GM18505 (cell line): ENCODE data around the gene RALY.

Source experiments
- ATAC-seq: cut with Tn5 transposase; IDR thresholded peaks from one replicate; pipeline ENCODE4 v1.9.1; 2021; ENCODE audit not compliant: unreplicated experiment
- POLR2A ChIP-seq: IDR thresholded peaks from 4 replicates; pipeline ENCODE4 v1.6.1; 2011; ENCODE audit warnings: borderline replicate concordance; ENCODE audit not compliant: insufficient read depth, insufficient read length; ENCODE audit errors: extremely low read depth

Gene RALY

DNA sequence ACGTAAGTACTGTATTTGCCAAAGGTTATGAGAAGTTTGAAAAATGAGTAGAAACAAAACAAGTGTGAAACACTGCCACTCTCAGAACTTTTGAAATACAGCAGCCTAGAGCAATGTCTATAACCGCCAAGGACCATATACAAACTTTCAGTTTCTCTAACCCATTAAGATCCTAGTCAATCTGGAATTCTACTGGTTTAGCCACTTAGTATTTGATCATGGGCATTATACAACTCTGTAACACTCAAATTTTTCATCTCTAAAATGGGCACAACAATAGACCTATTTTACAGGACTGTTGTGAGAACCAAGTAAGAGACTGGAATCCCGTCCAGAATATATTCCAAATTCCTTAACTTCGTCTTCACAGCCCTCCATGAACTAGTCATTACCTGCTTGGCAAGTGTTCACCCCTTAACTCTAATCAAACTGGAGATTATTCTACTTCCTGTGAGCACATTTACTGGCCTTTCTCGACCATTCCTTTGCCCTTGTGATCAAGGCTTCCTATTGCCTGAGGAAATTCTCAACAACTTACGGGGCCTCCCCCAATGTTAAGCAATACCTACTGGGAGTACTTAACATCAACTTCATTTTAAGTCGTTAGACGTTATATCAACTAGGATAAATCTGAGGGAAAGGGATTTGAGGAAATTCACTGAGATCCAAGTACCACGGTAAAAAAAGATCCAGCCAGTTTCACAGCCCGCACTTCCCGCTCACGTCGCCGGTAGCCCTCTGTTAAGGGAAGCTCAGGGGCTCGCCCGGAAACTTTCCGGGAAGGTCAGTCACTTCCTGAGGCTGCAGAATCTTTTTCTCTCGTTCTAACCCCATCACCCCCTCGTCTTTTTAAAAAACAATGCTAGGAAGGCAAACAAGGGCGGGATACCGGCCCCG, 117.3 kb downstream of the RALY start:
- TF ChIP-seq POLR2A: no peak
- no peak for ATAC-seq

DNA sequence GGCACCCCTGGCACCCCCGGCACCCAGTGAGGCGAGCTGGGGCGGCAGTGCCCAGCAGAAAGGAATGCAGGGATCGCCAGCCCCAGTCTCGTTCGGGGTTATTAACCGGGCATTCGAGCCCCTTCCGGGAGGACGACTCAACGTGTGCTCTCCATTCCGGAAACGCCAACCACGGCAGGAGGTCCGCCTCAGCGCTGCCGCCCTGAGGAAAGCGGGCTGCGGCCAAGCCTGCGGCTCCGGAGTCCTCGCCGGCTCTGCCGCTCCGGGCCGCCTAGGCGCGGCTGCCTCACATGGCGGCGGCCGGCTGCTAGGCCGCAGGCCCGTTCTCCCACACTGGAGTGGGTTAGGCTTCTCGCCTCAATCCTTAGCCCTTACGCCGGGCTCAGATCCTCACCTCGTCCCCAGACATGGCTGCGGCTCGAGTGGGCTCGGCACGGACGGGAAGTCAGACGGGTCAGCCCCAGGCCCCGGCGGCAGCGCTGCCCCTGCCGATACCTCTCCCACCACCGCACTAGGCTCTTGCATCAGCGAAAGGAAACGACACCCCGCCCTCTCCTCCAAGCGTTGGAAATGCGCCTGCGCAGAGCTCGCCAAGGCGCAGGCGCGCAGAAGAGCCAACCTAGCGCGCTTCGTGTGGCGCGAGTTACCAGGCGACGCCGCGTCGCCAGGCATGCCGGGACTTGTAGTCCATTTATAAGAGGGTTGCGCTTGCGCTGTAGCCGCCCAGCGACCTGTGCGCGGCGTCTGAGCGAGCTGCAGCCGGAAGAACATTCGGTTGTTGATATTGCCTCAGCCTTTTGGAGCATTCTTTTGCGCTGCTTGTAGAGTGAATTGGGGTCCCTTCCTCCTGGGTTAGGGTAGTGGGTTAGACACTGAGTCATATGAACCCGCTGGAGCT, 118.2 kb downstream of the RALY start, which contains the start of gene EIF2S2:
TSS of gene EIF2S2 (minus strand) at position 542 of the 898 bp plus-strand sequence. CDS start at position 409, 133 bp downstream.
- TF ChIP-seq POLR2A: peak; percentile 94
- ATAC-seq: peak; percentile 84

GRCh38 chr20:34112600-34113101, 118.9 kb downstream of the RALY start:
- ATAC-seq: peak; percentile 3
- no peak for TF ChIP-seq POLR2A

DNA sequence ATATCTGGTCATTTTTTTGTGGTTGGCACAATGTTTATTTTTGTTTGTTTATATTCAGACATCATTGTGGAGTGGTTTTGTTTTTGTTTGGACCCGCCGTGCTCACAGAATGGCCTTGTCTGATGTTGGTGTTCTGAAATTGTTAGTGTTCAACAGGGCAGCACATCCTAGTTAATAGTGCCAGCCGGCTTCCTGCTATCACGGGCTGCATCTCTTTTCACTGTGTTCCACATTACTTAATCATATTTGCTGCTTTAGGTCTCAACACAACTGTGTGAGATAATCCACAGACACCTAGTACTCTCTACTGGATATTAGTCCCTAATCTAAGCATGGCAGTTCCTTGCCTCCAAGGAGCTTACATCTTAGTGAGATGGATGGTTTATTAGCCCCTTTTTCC, 121.1 kb downstream of the RALY start:
- TF ChIP-seq POLR2A: no peak

DNA sequence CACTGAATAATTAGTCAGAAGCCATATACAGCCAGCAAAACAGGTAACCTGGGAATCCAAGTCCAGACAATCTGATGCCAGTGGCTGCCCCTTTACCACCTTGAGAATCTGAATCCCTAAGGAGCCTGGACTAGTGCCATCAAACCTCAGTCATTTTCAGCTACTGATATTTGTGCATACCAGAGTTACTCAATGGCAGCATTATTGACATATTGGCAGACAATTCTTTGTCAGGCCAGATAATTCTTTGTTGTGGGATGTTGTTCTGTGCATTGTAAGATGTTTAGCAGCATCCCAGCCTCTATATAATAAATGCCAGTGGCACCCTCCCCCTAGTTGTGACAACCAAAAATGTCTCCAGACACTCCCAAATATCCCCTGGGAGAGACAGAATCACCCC, 121.5 kb downstream of the RALY start:
- no peak for ATAC-seq
- no peak for TF ChIP-seq POLR2A

More for the DNA sequence above, 121.1 kb downstream of the RALY start:
- ATAC-seq: no peak

GRCh38 chr20:34120213-34120612, 126.5 kb downstream of the RALY start:
- TF ChIP-seq POLR2A: no peak
- ATAC-seq: no peak

- no peak for ATAC-seq
These were observed 128.7 kb downstream of the RALY start for GRCh38 chr20:34122274-34122980.

DNA sequence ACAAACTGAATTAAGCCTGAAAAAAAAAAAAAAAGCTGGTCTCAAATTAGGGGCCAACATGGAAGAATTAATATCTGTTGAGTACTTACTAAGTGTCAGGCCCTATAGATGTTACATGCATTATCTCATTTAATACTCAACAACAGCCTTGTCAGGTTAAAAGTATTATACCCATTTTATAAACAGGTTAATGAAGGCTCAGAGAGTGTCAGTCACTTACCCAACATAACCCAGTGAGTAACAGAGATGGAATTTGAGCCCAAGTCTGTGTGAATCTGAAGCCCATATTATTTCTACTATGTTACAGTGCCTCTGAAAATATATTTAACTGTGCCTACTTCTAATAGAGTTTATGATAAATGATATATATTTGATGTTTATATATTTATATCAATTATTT, 129.6 kb downstream of the RALY start:
- no peak for TF ChIP-seq POLR2A
- ATAC-seq: no peak

More at GRCh38 chr20:34122274-34122980, 128.7 kb downstream of the RALY start:
- TF ChIP-seq POLR2A: no peak

GRCh38 chr20:34124469-34125249, 130.9 kb downstream of the RALY start:
- ATAC-seq: no peak

GRCh38 chr20:34127792-34128191, 134.1 kb downstream of the RALY start:
- TF ChIP-seq POLR2A: no peak
- ATAC-seq: no peak

More at GRCh38 chr20:34124469-34125249, 130.9 kb downstream of the RALY start:
- TF ChIP-seq POLR2A: no peak

- ATAC-seq: no peak
- TF ChIP-seq POLR2A: no peak
These were observed 135.9 kb downstream of the RALY start for GRCh38 chr20:34129518-34130162.
